CD14-positive monocyte (primary cell): Measurements from ENCODE around the gene TEX30. TPM values are rescaled to one million over a fixed set of nuclear protein-coding genes. Genes with fewer than 3 reads are reported as not detected.

ENCODE experiments used
- DNase-seq, 3 donors: peaks; one replicate each; pipeline ENCODE4 v3.0.0-alpha.2; 2011 to 2022
- H2AFZ ChIP-seq: 2 replicates; pipeline ENCODE4 v1.6.0; 2012; ENCODE audit warnings: mild to moderate bottlenecking, low read depth, low read length, inconsistent platforms; ENCODE audit not compliant: insufficient read depth, poor library complexity, severe bottlenecking
- H3K27ac ChIP-seq, 2 donors: 1 replicate in 1 of 2; 2 replicates in 1 of 2; pipeline ENCODE4 v1.5.1; 2012 to 2013; ENCODE audit warnings: low read length in 2 of 2, control low read depth in 1 of 2, inconsistent platforms in 1 of 2, low read depth in 1 of 2, mild to moderate bottlenecking in 1 of 2
- H3K27me3 ChIP-seq, 2 donors: one replicate each; pipeline versions ENCODE4 v1.6.0 to v1.6.1; 2011 to 2013; ENCODE audit warnings: low read length in 2 of 2; ENCODE audit not compliant: control insufficient read depth in 2 of 2, insufficient read depth in 2 of 2
- H3K36me3 ChIP-seq, 2 donors: replicated peaks in 1 of 2; 1 replicate in 1 of 2; 2 replicates in 1 of 2; pipeline versions ENCODE4 v1.5.1 to v1.6.1; 2012 to 2013; ENCODE audit warnings: low read length in 2 of 2, control low read depth in 1 of 2, inconsistent platforms in 1 of 2, mild to moderate bottlenecking in 1 of 2; ENCODE audit not compliant: insufficient read depth in 2 of 2, control insufficient read depth in 1 of 2
- H3K4me1 ChIP-seq, 2 donors: 1 replicate in 1 of 2; 2 replicates in 1 of 2; pipeline versions ENCODE4 v1.5.1 to v1.6.1; 2012 to 2013; ENCODE audit warnings: low read length in 2 of 2, control low read depth in 1 of 2, inconsistent platforms in 1 of 2, mild to moderate bottlenecking in 1 of 2, moderate library complexity in 1 of 2; ENCODE audit not compliant: insufficient read depth in 2 of 2, control insufficient read depth in 1 of 2
- H3K4me2 ChIP-seq: replicated peaks from 2 replicates; pipeline ENCODE3; 2012; ENCODE audit warnings: low read length, moderate library complexity, mild to moderate bottlenecking; ENCODE audit not compliant: poor library complexity, severe bottlenecking; ENCODE audit errors: extremely low read depth
- H3K4me3 ChIP-seq, 3 experiments: fragments of 200-600 bp in 1 of 3; sonication (generic) in 1 of 3; replicated peaks in 1 of 3; 1 replicate in 2 of 3; 2 replicates in 1 of 3; pipeline ENCODE4 v1.5.1; 2011 to 2013; ENCODE audit warnings: low read length in 3 of 3, mild to moderate bottlenecking in 3 of 3, control low read depth in 2 of 3, low read depth in 2 of 3, inconsistent platforms in 1 of 3, moderate library complexity in 1 of 3
- H3K79me2 ChIP-seq: 2 replicates; pipeline ENCODE4 v1.6.0; 2012; ENCODE audit warnings: mild to moderate bottlenecking, control low read depth, inconsistent platforms, low read length, moderate library complexity; ENCODE audit not compliant: insufficient read depth
- H3K9ac ChIP-seq: 2 replicates; pipeline ENCODE4 v1.6.0; 2017; ENCODE audit warnings: low read length, mild to moderate bottlenecking; ENCODE audit not compliant: insufficient read depth, poor library complexity, severe bottlenecking
- H3K9me3 ChIP-seq, 2 donors: replicated peaks in 1 of 2; 1 replicate in 1 of 2; 2 replicates in 1 of 2; pipeline versions ENCODE4 v1.5.1 to v1.6.1; 2012 to 2013; ENCODE audit warnings: low read length in 2 of 2, control low read depth in 1 of 2; ENCODE audit not compliant: control insufficient read depth in 1 of 2, insufficient read depth in 1 of 2
- H4K20me1 ChIP-seq: 2 replicates; pipeline ENCODE4 v1.6.0; 2012; ENCODE audit warnings: mild to moderate bottlenecking, low read length, control low read depth, moderate library complexity; ENCODE audit not compliant: insufficient read depth
- H3K27ac Mint-ChIP-seq, 7 donors: one replicate each; pipeline ENCODE4 v1.8.0; 2020; ENCODE audit warnings: mild to moderate bottlenecking in 7 of 7, mixed read lengths in 7 of 7, moderate library complexity in 6 of 7, inconsistent platforms in 2 of 7
- H3K27me3 Mint-ChIP-seq, 3 donors: one replicate each; pipeline ENCODE4 v1.8.0; 2021 to 2022; ENCODE audit warnings: low read depth in 3 of 3, mild to moderate bottlenecking in 3 of 3, mixed read lengths in 3 of 3, moderate library complexity in 3 of 3, inconsistent platforms in 1 of 3
- H3K36me3 Mint-ChIP-seq, 2 donors: one replicate each; pipeline ENCODE4 v1.8.0; 2020; ENCODE audit warnings: mixed read lengths in 2 of 2, inconsistent platforms in 1 of 2, mild to moderate bottlenecking in 1 of 2
- H3K4me1 Mint-ChIP-seq: one replicate; pipeline ENCODE4 v1.8.0; 2020; ENCODE audit warnings: mild to moderate bottlenecking, mixed read lengths
- H3K4me3 Mint-ChIP-seq, 2 donors: one replicate each; pipeline ENCODE4 v1.8.0; 2020; ENCODE audit warnings: mild to moderate bottlenecking in 2 of 2, mixed read lengths in 2 of 2, moderate library complexity in 1 of 2
- H3K9me3 Mint-ChIP-seq, 7 donors: one replicate each; pipeline ENCODE4 v1.8.0; 2020 to 2022; ENCODE audit warnings: mixed read lengths in 7 of 7, mild to moderate bottlenecking in 6 of 7, moderate library complexity in 6 of 7, inconsistent platforms in 2 of 7
- CTCF ChIP-seq: fragments of 200-600 bp; IDR thresholded peaks from one replicate; pipeline ENCODE4 v1.8.0; 2022; ENCODE audit warnings: antibody characterized with exemption, mild to moderate bottlenecking
- WGBS: methylation state at CpG from one replicate; pipeline ENCODE4 v1.1.5; 2013; ENCODE audit warnings: missing lambda C conversion rate; ENCODE audit not compliant: insufficient coverage; 5-methylcytosine and 5-hydroxymethylcytosine counted together
- intact Hi-C, 2 donors: fragments of 100-400 bp; cut with micrococcal nuclease; formaldehyde crosslinking; loops; one replicate each; pipeline versions ENCODE4 v1.15.0 to v1.15.1; 2023
- polyA plus RNA-seq, 3 donors: library from polyadenylated mRNA; depleted of rRNA in 1 of 3; unstranded in 2 of 3; stranded (reverse) in 1 of 3; fragments of 300-500 nt in 2 of 3; fragments of >200 nt in 1 of 3; fragmentation: Illumina TruSeq in 2 of 3; gene quantifications; 1 replicate in 2 of 3; 2 replicates in 1 of 3; pipeline ENCODE4 v1.2.3, GENCODE V29; 2012 to 2021

Gene TEX30
- polyA plus RNA-seq, 3 donors: 2.7 to 11.3 (median 10.9) TPM

DNA sequence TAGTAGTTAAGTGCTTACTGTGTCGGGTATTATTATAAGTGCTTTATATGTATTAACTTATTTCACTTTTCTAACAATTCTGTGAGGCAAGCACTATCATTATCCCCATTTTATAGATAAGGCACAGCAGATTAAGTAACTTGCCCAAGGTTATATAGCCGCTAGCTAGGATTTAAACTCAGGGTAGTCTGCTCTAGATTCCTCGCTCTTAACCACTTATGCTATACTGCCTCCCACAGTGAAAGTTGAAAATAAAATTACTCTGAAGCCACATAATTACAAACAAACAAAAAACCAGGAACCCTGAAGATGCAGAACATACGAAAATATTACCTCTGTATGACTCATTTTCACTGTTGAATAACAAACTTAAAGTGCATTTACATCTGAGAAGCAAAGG lies 3.9 kb downstream of the TEX30 start:
- Mint-ChIP-seq H3K4me3 (no peak overlapping the region), H3K36me3 (peaks cover 13 to 15% of the 10 kb centered on the region in 2 donors), H3K9me3 (no peaks in the 10 kb centered on the region), H3K4me1 (peaks cover 32% of the 10 kb centered on the region), H3K27me3 (peaks cover 0 to 5% (median 2%) of the 10 kb centered on the region in 3 donors), H3K27ac (no peak overlapping the region)
- no peaks in the 10 kb centered on the region for H4K20me1 ChIP-seq
- intact Hi-C loops: loop anchor here (5.0 to 10.0 kb wide), 3 partner anchors 78 to 185 kb away; partner anchors contain the start of genes ERCC5 (in 1 of the 2) and TPP2 (in 1 of the 2)
- no peak overlapping the region for H3K4me2 ChIP-seq
- peaks cover 4% of the 10 kb centered on the region for H3K79me2 ChIP-seq
- peaks cover 0 to 7% of the 10 kb centered on the region in 2 donors for H3K36me3 ChIP-seq
- no peak overlapping the region for H2AFZ ChIP-seq
- H3K4me3 ChIP-seq: no peak overlapping the region
- no peak for TF ChIP-seq CTCF
- WGBS: 60% methylated on average over 1 of the region's 4 CpGs
- peaks cover 25 to 29% of the 10 kb centered on the region in 2 donors for H3K4me1 ChIP-seq
- H3K27me3 ChIP-seq: no peaks in the 10 kb centered on the region
- no peak overlapping the region for H3K9ac ChIP-seq
- H3K9me3 ChIP-seq: no peaks in the 10 kb centered on the region
- no peak overlapping the region for H3K27ac ChIP-seq
- no peak for DNase-seq

- Mint-ChIP-seq H3K9me3 (no peaks in the 10 kb centered on the region), H3K4me1 (peaks cover 24% of the 10 kb centered on the region), H3K4me3 (no peak overlapping the region), H3K27me3 (peaks cover 0 to 5% (median 2%) of the 10 kb centered on the region in 3 donors), H3K27ac (no peak overlapping the region), H3K36me3 (peaks cover 13 to 15% of the 10 kb centered on the region in 2 donors)
- Histone ChIP-seq H4K20me1 (no peaks in the 10 kb centered on the region), H3K9me3 (no peaks in the 10 kb centered on the region), H3K9ac (no peak overlapping the region), H3K4me3 (no peak overlapping the region), H3K4me1 (peaks cover 19 to 22% of the 10 kb centered on the region in 2 donors), H3K27ac (no peak overlapping the region), H3K79me2 (peaks cover 4% of the 10 kb centered on the region), H3K27me3 (no peaks in the 10 kb centered on the region), H2AFZ (no peak overlapping the region), H3K4me2 (no peak overlapping the region), H3K36me3 (peaks cover 0 to 7% of the 10 kb centered on the region in 2 donors)
- intact Hi-C loops: no loop called here
- no CpG with 5 or more reads among the region's 2 CpGs for WGBS
- DNase-seq: no peak
- TF ChIP-seq CTCF: no peak
These were observed 4.7 kb downstream of the TEX30 start for GRCh38 chr13:102768909-102769308.
